ENCODE measurements around the gene MYOM3. TPM values are rescaled to one million over a fixed set of nuclear protein-coding genes. Genes with fewer than 3 reads are reported as not detected.

Gene MYOM3
- total and polyA plus RNA-seq, 2 of the 13 experiments (the other 11 are each of a cell fraction or from before 2014, with no cell fraction given), result 5.8 to 15.3 TPM

- TF ChIP-seq HNRNPUL1 (IDR thresholded peaks at IDR 0.05; ENCODE audit: low read depth, low read length), result no peak
- TF ChIP-seq ZNF740 (CRISPR knock-in tag; IDR thresholded peaks at IDR 0.05), result peak; percentile 80
- TF ChIP-seq STAG1 (CRISPR knock-in tag; IDR thresholded peaks at IDR 0.05), result no peak
- no peak for TF ChIP-seq ZFP62 (CRISPR knock-in tag; IDR thresholded peaks at IDR 0.05)
- TF ChIP-seq, protein P1, sequence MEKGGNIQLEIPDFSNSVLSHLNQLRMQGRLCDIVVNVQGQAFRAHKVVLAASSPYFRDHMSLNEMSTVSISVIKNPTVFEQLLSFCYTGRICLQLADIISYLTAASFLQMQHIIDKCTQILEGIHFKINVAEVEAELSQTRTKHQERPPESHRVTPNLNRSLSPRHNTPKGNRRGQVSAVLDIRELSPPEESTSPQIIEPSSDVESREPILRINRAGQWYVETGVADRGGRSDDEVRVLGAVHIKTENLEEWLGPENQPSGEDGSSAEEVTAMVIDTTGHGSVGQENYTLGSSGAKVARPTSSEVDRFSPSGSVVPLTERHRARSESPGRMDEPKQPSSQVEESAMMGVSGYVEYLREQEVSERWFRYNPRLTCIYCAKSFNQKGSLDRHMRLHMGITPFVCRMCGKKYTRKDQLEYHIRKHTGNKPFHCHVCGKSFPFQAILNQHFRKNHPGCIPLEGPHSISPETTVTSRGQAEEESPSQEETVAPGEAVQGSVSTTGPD (CRISPR knock-in tag; IDR thresholded peaks at IDR 0.05), result no peak
- TF ChIP-seq TBL1XR1 (IDR thresholded peaks at IDR 0.05; ENCODE audit: borderline replicate concordance, low read length, partially characterized antibody), result no peak
- TF ChIP-seq PLRG1 (conservative IDR thresholded peaks at IDR 0.05), result no peak
- TF ChIP-seq THAP11 (CRISPR knock-in tag; IDR thresholded peaks at IDR 0.05), result peak; percentile 46; the same call in 1 of the 2 replicates
- no peak for TF ChIP-seq ZNF709 (CRISPR knock-in tag; IDR thresholded peaks at IDR 0.05)
- TF ChIP-seq ZNF362 (CRISPR knock-in tag; IDR thresholded peaks at IDR 0.05; ENCODE audit: borderline replicate concordance), result no peak
- no peak for TF ChIP-seq ZNF563 (CRISPR knock-in tag; IDR thresholded peaks at IDR 0.05)
- TF ChIP-seq BCL6 (CRISPR knock-in tag; IDR thresholded peaks at IDR 0.05), result peak; percentile 78
- no peak for TF ChIP-seq TERF1 (CRISPR knock-in tag; IDR thresholded peaks at IDR 0.05)
- TF ChIP-seq ADNP (CRISPR knock-in tag; IDR thresholded peaks at IDR 0.05), result no peak
- no peak for TF ChIP-seq YEATS4 (CRISPR knock-in tag; IDR thresholded peaks at IDR 0.05; ENCODE audit: borderline replicate concordance)
- TF ChIP-seq FOXJ3 (CRISPR knock-in tag; IDR thresholded peaks at IDR 0.05; ENCODE audit: borderline replicate concordance), result no peak
- TF ChIP-seq, protein P2, sequence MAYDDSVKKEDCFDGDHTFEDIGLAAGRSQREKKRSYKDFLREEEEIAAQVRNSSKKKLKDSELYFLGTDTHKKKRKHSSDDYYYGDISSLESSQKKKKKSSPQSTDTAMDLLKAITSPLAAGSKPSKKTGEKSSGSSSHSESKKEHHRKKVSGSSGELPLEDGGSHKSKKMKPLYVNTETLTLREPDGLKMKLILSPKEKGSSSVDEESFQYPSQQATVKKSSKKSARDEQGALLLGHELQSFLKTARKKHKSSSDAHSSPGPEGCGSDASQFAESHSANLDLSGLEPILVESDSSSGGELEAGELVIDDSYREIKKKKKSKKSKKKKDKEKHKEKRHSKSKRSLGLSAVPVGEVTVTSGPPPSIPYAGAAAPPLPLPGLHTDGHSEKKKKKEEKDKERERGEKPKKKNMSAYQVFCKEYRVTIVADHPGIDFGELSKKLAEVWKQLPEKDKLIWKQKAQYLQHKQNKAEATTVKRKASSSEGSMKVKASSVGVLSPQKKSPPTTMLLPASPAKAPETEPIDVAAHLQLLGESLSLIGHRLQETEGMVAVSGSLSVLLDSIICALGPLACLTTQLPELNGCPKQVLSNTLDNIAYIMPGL (CRISPR knock-in tag; IDR thresholded peaks at IDR 0.05; ENCODE audit: borderline replicate concordance in 1 of 2, low read depth in 1 of 2), result no peak
- no peak for TF ChIP-seq MZF1 (CRISPR knock-in tag; IDR thresholded peaks at IDR 0.05; ENCODE audit: borderline replicate concordance)
- TF ChIP-seq ZNF3 (CRISPR knock-in tag; IDR thresholded peaks at IDR 0.05), result no peak
- TF ChIP-seq YEATS2 (CRISPR knock-in tag; IDR thresholded peaks at IDR 0.05; ENCODE audit: borderline replicate concordance), result peak; percentile 45; the same call in 1 of the 2 replicates
Observed at GRCh38 chr1:24118410-24119242, 6.7 kb upstream of the MYOM3 start (continued).

Measured in HepG2 (cell line).